Measurements from ENCODE around the gene RAD51C.

DNA sequence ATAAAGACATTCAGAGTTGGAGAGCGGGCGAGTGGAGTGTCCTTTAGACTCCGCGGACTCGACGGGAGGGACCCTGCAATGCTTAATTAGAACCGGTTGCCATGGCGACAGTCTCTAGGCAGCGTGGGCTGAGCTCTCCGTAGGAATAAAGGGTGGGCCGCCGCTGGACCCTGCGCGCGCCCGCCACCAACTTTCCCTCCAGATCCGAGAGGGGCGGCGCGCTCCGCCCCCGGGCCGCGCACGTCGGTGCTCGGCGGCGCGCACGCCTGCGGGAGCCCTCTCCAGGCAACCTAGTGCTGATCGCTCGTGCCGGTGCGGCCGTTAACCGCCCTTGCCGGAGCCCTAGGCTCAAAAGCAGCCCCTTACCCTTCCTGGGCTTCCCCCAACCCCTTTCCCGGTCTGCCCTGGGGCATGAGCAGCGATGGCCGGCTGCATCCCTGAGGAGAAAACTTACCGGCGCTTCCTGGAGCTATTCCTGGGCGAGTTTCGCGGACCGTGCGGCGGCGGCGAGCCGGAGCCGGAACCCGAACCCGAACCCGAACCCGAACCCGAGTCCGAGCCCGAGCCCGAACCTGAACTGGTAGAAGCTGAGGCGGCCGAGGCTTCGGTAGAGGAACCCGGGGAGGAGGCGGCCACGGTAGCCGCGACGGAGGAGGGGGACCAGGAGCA, 63.3 kb downstream of the RAD51C start, which contains the start of gene PPM1E:
- TF ChIP-seq, protein P1, sequence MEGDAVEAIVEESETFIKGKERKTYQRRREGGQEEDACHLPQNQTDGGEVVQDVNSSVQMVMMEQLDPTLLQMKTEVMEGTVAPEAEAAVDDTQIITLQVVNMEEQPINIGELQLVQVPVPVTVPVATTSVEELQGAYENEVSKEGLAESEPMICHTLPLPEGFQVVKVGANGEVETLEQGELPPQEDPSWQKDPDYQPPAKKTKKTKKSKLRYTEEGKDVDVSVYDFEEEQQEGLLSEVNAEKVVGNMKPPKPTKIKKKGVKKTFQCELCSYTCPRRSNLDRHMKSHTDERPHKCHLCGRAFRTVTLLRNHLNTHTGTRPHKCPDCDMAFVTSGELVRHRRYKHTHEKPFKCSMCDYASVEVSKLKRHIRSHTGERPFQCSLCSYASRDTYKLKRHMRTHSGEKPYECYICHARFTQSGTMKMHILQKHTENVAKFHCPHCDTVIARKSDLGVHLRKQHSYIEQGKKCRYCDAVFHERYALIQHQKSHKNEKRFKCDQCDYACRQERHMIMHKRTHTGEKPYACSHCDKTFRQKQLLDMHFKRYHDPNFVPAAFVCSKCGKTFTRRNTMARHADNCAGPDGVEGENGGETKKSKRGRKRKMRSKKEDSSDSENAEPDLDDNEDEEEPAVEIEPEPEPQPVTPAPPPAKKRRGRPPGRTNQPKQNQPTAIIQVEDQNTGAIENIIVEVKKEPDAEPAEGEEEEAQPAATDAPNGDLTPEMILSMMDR (conservative IDR thresholded peaks at IDR 0.05 in 1 of 2, IDR thresholded peaks at IDR 0.05 in 1 of 2; ENCODE audit: low read depth in 1 of 2, low read length in 2 of 2) = no peak
- TF ChIP-seq EZH2 (IDR thresholded peaks at IDR 0.05; ENCODE audit: low read length, missing control alignments) = peak; percentile 51
